GM18867 (cell line): ENCODE data around the gene TMEM255A.

ENCODE experiments used
- ATAC-seq: cut with Tn5 transposase; IDR thresholded peaks from one replicate; pipeline ENCODE4 v1.9.1; 2021; ENCODE audit warnings: mild to moderate bottlenecking, moderate library complexity; ENCODE audit not compliant: unreplicated experiment

Gene TMEM255A

GRCh38 chrX:120213438-120214265, 97.6 kb downstream of the TMEM255A start:
- ATAC-seq = peak; percentile 82
